GM19099 (cell line): ENCODE measurements around the gene CRTC2.

Experiments
- POLR2A ChIP-seq: IDR thresholded peaks from 3 replicates; pipeline ENCODE4 v1.6.1; 2011; ENCODE audit warnings: low read depth; ENCODE audit not compliant: insufficient read length; ENCODE audit errors: extremely low read depth

The CRTC2 gene

GRCh38 chr1:153906396-153906795 lies 52.0 kb downstream of the CRTC2 start:
- TF ChIP-seq POLR2A, result no peak

GRCh38 chr1:153903841-153904455 lies 54.5 kb downstream of the CRTC2 start:
- TF ChIP-seq POLR2A, result no peak

- TF ChIP-seq POLR2A, result no peak
Measured at GRCh38 chr1:153899509-153899908, 58.9 kb downstream of the CRTC2 start.
